D721Med (cell line): ENCODE measurements around the gene VAX1.

Experiments
- DNase-seq: peaks from one replicate; pipeline ENCODE4 v3.0.0; 2011; ENCODE audit warnings: low spot score; ENCODE audit not compliant: insufficient read length
- FAIRE-seq: peaks from 2 replicates; lab custom pipeline; 2011; peaks lifted over from hg19 to GRCh38; lab: Jason Lieb, UNC
- TF ChIP-seq, protein P1 (sequence below): IDR thresholded peaks from 2 replicates; pipeline ENCODE4 v1.5.1; 2012; ENCODE audit warnings: mild to moderate bottlenecking, control low read depth; ENCODE audit not compliant: insufficient read depth; ENCODE audit errors: missing control alignments

The VAX1 gene

DNA sequence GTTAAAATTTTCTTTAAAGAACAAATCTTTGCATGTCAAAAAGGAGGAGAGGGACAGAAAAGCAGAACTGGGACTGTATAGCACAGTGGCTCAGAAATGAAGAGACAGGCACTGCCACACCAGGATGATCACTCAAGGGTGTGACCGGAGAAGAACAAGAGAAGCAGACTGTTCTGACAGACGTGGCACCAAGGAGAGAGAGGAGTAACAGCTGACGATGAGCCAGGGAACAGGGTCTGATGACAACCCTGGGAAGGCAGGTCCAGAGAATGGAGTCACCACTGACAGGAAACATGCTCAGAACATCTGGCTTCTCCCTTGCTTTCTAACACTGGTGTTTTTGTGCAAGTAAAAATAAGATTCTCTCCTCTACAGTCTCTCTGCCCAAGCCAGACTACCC, 14.6 kb upstream of the VAX1 start:
- TF ChIP-seq, protein P1, sequence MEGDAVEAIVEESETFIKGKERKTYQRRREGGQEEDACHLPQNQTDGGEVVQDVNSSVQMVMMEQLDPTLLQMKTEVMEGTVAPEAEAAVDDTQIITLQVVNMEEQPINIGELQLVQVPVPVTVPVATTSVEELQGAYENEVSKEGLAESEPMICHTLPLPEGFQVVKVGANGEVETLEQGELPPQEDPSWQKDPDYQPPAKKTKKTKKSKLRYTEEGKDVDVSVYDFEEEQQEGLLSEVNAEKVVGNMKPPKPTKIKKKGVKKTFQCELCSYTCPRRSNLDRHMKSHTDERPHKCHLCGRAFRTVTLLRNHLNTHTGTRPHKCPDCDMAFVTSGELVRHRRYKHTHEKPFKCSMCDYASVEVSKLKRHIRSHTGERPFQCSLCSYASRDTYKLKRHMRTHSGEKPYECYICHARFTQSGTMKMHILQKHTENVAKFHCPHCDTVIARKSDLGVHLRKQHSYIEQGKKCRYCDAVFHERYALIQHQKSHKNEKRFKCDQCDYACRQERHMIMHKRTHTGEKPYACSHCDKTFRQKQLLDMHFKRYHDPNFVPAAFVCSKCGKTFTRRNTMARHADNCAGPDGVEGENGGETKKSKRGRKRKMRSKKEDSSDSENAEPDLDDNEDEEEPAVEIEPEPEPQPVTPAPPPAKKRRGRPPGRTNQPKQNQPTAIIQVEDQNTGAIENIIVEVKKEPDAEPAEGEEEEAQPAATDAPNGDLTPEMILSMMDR, result no peak
- DNase-seq (no peak), FAIRE-seq (no peak)

DNA sequence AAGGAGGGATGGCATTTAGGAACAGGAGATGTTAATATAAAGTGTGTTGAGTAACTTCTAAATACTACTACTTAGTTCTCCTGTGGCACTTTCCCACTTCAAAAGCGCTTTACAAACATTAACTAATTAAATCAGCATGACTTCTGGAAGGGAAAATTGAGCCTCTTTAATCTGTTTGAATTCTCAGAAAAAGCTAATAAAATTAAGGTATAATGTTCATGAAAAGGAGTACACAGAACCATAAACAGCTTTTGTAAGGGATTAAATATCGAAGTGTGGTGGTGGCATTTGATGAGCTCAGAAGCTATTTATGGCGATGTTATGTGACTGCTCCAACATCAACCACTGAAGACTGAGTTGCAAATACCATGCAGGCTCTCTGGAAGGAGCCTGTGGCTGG, 10.2 kb upstream of the VAX1 start:
- DNase-seq, result no peak
- FAIRE-seq, result no peak
- TF ChIP-seq, protein P1, result no peak

DNA sequence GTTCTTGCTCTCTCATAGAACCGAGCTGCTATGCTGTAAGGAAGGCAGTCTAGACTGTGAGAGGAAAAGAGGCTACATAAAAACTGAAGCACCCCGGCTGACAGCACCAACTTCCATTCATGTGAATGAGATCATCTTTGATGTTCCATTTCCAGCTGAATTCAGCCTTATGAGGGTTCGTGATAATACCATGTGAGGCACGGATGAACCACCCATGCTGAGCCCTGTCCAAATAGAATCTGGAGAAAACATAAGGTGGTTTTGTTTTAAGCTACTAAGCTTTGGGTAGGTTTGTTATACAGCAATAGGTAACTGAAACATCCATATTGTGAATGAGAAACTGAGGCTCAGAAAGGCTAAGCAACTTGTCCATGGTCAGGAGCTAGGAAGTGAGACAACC, 6.9 kb upstream of the VAX1 start:
- no peak for FAIRE-seq
- DNase-seq, result no peak
- TF ChIP-seq, protein P1, result no peak

DNA sequence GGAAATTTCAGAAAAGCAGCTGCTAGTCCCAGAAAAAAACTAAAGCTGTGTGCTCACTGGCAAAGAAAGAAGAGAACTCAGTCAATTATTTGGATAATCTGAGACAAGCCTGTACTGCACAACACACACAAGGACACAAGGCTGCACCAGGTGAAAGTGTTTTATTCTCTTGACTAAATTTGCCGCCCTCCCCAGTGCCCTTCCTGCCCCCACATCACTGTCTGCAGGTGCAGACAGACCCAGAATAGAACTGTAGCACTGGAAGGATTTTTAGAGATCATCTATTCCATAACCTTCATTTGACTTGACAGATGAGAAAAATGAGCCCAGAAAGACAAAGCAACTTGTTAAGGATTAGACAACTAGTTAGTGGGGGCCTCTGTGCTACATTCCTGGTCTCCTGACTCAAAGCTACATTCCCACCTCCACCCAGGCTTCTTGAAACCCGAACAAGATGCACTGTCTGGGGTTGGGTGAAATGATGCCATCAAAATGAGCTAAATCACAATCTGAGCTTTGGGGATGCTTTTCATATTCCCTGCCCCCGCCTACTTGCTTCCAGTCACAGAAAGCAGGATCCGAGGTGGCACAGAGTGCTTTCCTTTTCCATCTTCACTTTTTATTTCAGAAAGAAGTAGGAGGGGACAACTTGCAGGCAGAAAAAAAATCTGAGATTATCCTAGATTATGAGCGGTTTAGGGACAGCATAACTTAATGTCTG, 5.2 kb upstream of the VAX1 start:
- no peak for DNase-seq
- TF ChIP-seq, protein P1, result no peak
- FAIRE-seq, result no peak

DNA sequence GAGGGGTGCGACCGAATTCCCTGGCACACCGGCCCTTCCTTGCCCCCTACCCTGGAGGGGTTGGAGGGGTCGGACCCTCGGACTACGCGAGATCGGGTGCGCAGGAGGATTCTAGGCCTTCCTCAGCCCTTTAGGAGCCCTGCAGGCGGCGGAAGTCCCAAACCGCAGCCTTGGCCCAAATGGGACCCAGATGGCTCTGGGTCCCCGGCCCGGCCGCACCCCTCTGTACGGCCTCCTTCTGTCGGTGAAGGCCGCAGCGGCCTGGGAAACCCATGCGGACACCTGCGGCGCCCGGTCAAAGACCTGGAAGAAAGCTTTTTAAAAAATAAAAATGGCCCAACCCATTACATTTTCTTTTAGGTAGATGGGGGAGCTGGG, 2.4 kb upstream of the VAX1 start:
- DNase-seq (no peak), FAIRE-seq (no peak)
- TF ChIP-seq, protein P1, result no peak

DNA sequence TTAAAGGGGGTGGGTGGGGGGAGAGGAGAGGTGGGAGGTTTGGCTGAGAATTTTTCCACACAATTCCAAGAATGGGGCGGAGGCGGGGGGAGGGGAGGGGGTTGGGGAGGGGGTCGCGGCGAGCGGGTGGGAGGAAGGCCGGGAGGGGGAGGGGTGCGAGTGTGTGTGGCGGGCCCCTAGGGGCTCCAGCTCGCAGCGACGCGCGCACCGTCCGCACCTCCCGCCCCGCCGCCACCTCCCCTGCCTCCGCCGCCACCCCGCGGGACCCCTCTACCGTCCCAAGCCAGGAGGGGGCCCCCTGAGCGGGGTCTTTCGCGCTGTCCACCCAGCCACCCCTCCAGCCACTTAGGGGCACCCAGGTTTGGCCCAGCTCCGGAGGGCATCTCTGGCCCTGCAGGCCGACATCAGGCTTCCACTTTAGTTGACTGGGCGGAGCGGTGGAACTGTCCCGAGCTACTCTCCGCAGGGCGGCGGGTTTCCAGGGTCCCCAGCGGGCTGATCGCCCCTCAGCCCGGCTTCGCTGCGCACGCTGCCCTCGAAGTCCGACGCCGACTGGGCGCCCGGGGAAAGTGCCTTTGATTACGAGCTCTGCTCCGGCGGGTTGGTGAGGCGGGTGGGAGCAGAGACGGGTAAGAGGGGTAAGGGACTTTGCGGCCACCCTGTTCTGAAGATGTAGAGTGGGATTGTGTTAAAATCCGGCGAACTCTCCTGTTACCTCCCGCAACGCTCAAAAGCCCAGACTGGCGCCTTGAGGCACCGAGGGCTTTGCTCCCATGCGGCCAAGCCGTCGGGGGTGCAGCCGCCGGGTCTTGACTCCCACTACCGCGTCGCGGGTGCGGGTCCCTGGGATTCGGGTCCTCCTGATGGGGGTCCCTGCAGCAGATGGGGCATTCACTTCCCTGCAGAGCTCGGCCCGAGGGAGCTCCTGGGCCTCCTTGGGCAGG, 1.8 kb upstream of the VAX1 start:
- FAIRE-seq (no peak), DNase-seq (no peak)
- TF ChIP-seq, protein P1, result no peak
